MM.1S (cell line): ENCODE results near the gene SLIT3.

Experiments used
- DNase-seq: peaks from one replicate; pipeline ENCODE4 v3.0.0-alpha.2; 2015
- H2AFZ ChIP-seq: fragments of 300-600 bp; sonication (generic); 2 replicates; pipeline ENCODE4 v1.6.0; 2016; ENCODE audit warnings: antibody characterized with exemption, low read length
- H3F3A ChIP-seq: fragments of 300-600 bp; sonication (generic); 2 replicates; pipeline ENCODE4 v1.6.1; 2016; ENCODE audit warnings: mild to moderate bottlenecking, antibody characterized with exemption, low read length, moderate library complexity, mixed read lengths; ENCODE audit not compliant: insufficient read depth
- H3K27ac ChIP-seq: fragments of 300-600 bp; sonication (generic); 2 replicates; pipeline ENCODE4 v1.5.1; 2016; ENCODE audit warnings: mild to moderate bottlenecking, low read length
- H3K27me3 ChIP-seq: fragments of 300-600 bp; sonication (generic); replicated peaks from 2 replicates; pipeline ENCODE4 v1.6.0; 2016; ENCODE audit warnings: low read length; ENCODE audit not compliant: insufficient read depth
- H3K36me3 ChIP-seq: fragments of 300-600 bp; sonication (generic); replicated peaks from 2 replicates; pipeline ENCODE4 v1.6.1; 2016; ENCODE audit warnings: mild to moderate bottlenecking, low read length, mixed read lengths; ENCODE audit not compliant: insufficient read depth
- H3K4me1 ChIP-seq: fragments of 300-600 bp; sonication (generic); 2 replicates; pipeline ENCODE4 v1.6.1; 2016; ENCODE audit warnings: low read length, mixed read lengths
- H3K4me2 ChIP-seq: fragments of 300-600 bp; sonication (generic); 2 replicates; pipeline ENCODE4 v1.6.0; 2016; ENCODE audit warnings: low read depth, low read length
- H3K4me3 ChIP-seq: fragments of 300-600 bp; sonication (generic); 2 replicates; pipeline ENCODE4 v1.5.1; 2016; ENCODE audit warnings: low read length, mixed read lengths
- H3K79me2 ChIP-seq: fragments of 300-600 bp; sonication (generic); 2 replicates; pipeline ENCODE4 v1.6.1; 2016; ENCODE audit warnings: mixed run types, low read length, mixed read lengths
- H3K9ac ChIP-seq: fragments of 300-600 bp; sonication (generic); 2 replicates; pipeline ENCODE4 v1.6.1; 2016; ENCODE audit warnings: low read length, mixed read lengths
- H3K9me2 ChIP-seq: fragments of 300-600 bp; sonication (generic); replicated peaks from 2 replicates; pipeline ENCODE4 v1.6.1; 2016; ENCODE audit warnings: mild to moderate bottlenecking, low read length, mixed read lengths; ENCODE audit not compliant: insufficient read depth
- H3K9me3 ChIP-seq: fragments of 300-600 bp; sonication (generic); replicated peaks from 2 replicates; pipeline ENCODE4 v1.6.1; 2016; ENCODE audit warnings: mild to moderate bottlenecking, low read length, mixed read lengths; ENCODE audit not compliant: insufficient read depth
- H4K20me1 ChIP-seq: fragments of 300-600 bp; sonication (generic); 2 replicates; pipeline ENCODE4 v1.6.1; 2016; ENCODE audit warnings: mild to moderate bottlenecking, low read length, moderate library complexity, mixed read lengths; ENCODE audit not compliant: insufficient read depth
- EZH2 ChIP-seq: fragments of 300-600 bp; sonication (generic); optimal IDR thresholded peaks from 2 replicates; pipeline ENCODE3; 2017; ENCODE audit warnings: low read depth, mild to moderate bottlenecking, antibody characterized with exemption, low read length, mixed read lengths
- EZH2phosphoT487 ChIP-seq: fragments of 300-600 bp; sonication (generic); IDR thresholded peaks from 2 replicates; pipeline ENCODE4 v1.6.1; 2018; ENCODE audit warnings: antibody characterized with exemption, low read length
- TF ChIP-seq, protein P1 (sequence below): fragments of 300-600 bp; sonication (generic); IDR thresholded peaks from 2 replicates; pipeline ENCODE4 v1.5.1; 2016; ENCODE audit warnings: antibody characterized with exemption, low read length, mixed read lengths

The SLIT3 gene

DNA sequence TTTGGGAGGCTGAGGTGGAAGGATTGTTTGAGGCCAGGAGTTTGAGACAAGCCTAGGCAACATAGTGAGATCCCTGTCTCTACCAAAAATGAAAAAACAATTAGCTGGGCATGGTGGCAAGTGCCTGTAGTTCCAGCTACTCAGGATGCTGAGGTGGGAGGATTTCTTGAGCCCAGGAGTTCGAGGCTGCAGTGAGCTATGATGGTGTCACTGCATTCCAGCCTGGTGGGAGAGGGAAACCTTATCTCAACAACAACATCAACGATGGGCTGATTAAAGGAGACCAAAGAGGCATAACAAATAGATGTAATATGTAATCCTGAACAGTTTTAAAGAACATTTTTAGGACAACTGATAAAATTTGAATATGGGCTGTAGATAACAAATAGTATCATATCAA, 687.5 kb downstream of the SLIT3 start:
- TF ChIP-seq, protein P1, sequence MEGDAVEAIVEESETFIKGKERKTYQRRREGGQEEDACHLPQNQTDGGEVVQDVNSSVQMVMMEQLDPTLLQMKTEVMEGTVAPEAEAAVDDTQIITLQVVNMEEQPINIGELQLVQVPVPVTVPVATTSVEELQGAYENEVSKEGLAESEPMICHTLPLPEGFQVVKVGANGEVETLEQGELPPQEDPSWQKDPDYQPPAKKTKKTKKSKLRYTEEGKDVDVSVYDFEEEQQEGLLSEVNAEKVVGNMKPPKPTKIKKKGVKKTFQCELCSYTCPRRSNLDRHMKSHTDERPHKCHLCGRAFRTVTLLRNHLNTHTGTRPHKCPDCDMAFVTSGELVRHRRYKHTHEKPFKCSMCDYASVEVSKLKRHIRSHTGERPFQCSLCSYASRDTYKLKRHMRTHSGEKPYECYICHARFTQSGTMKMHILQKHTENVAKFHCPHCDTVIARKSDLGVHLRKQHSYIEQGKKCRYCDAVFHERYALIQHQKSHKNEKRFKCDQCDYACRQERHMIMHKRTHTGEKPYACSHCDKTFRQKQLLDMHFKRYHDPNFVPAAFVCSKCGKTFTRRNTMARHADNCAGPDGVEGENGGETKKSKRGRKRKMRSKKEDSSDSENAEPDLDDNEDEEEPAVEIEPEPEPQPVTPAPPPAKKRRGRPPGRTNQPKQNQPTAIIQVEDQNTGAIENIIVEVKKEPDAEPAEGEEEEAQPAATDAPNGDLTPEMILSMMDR, result no peak
- no peak for TF ChIP-seq EZH2
- no peak for TF ChIP-seq EZH2phosphoT487
- Histone ChIP-seq H4K20me1 (no peaks in the 10 kb centered on the region), H3K27me3 (no peaks in the 10 kb centered on the region), H2AFZ (no peak overlapping the region), H3K9me2 (no peaks in the 10 kb centered on the region), H3K9ac (no peak overlapping the region), H3K79me2 (no peaks in the 10 kb centered on the region), H3K4me3 (no peak overlapping the region), H3K9me3 (no peaks in the 10 kb centered on the region), H3K27ac (no peak overlapping the region), H3F3A (no peaks in the 10 kb centered on the region), H3K36me3 (no peaks in the 10 kb centered on the region), H3K4me2 (no peak overlapping the region), H3K4me1 (no peaks in the 10 kb centered on the region)
- DNase-seq, result no peak

DNA sequence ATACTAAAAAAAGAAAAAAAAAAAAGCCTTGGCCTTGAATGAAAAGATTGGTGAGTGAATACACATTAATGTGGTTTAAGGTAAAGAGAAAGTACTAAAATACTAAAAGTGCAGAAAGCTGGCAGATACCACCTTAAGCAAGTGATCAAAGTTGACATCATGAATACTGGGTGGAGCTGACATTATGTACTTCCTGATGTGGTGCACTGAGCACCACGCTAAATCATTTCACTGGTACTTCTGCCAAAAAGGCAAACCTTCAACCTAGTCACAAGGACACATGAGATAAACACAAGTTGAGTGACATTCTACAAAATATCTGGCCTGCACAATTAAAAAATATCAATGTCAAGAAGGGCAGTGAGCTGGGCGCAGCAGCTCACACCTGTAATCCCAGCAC, 687.9 kb downstream of the SLIT3 start:
- Histone ChIP-seq H3K4me1 (no peaks in the 10 kb centered on the region), H3K4me2 (no peak overlapping the region), H3K4me3 (no peak overlapping the region), H4K20me1 (no peaks in the 10 kb centered on the region), H3K9me3 (no peaks in the 10 kb centered on the region), H3K36me3 (no peaks in the 10 kb centered on the region), H3K27me3 (no peaks in the 10 kb centered on the region), H3K27ac (no peak overlapping the region), H3K79me2 (no peaks in the 10 kb centered on the region), H3K9me2 (no peaks in the 10 kb centered on the region), H2AFZ (no peak overlapping the region), H3F3A (no peaks in the 10 kb centered on the region), H3K9ac (no peak overlapping the region)
- DNase-seq, result no peak
- TF ChIP-seq EZH2phosphoT487 (no peak), EZH2 (no peak)
- TF ChIP-seq, protein P1, result no peak

DNA sequence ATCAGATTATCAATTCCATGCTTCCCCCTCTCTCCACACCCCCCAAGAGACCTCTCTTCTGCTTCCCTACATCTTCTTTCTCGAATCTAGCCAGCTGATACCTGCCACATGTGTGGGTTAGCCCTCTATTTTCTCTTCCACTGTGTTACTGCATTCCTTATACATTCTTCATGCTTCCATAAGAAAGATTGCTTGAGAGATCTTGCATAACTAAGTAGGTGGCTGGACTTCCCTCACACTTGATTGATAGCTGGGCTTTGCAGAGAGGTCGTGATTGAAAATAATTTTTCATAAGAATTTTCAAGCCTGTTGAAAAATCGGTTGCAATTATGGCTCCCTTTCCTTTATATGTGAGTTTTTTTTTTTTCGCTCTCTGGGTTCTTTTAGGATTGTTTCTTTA, 688.8 kb downstream of the SLIT3 start:
- no peaks in the 10 kb centered on the region for H3K36me3 ChIP-seq
- no peak overlapping the region for H3K27ac ChIP-seq
- no peaks in the 10 kb centered on the region for H3K27me3 ChIP-seq
- no peaks in the 10 kb centered on the region for H3F3A ChIP-seq
- no peaks in the 10 kb centered on the region for H3K79me2 ChIP-seq
- no peak overlapping the region for H3K4me2 ChIP-seq
- H4K20me1 ChIP-seq, result no peaks in the 10 kb centered on the region
- no peak overlapping the region for H2AFZ ChIP-seq
- H3K9ac ChIP-seq, result no peak overlapping the region
- no peak overlapping the region for H3K4me3 ChIP-seq
- no peaks in the 10 kb centered on the region for H3K9me3 ChIP-seq
- TF ChIP-seq, protein P1, result no peak
- H3K9me2 ChIP-seq, result no peaks in the 10 kb centered on the region
- no peak for DNase-seq
- no peaks in the 10 kb centered on the region for H3K4me1 ChIP-seq
